HG02973 (cell line): ENCODE measurements around the gene DLG2.

Experiments
- ATAC-seq: cut with Tn5 transposase; IDR thresholded peaks from one replicate; pipeline ENCODE4 v1.9.1; 2021; ENCODE audit warnings: moderate library complexity; ENCODE audit not compliant: unreplicated experiment

DLG2 gene

GRCh38 chr11:84929738-84930137 lies 697.4 kb downstream of the DLG2 start:
- no peak for ATAC-seq

DNA sequence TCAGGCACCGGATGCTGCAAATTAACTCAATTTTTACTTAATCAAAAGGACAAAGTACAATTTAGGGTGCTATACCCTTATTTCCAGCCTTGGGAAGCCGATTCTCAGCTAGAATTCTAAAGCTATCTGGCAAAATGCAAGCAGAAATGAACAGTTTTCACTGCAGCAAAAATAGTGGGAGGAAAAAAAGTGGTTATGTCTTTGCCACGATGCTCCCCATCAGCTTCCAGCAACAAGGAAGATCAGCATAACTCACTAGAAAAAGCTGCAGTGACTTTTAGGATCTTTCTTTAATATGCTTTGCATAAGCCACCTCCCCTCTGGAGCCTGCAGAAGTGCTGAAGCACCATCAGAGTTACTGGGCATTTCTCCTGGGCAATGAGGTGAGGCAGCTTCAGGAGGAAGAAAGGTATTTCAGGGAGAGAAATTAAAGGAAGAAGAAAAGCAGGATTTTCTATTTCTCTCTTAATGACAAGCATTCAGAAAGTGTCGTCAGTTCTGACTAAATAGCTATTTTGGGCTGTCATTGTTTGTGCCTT lies 702.9 kb downstream of the DLG2 start:
- ATAC-seq: no peak

- no peak for ATAC-seq
Measured at GRCh38 chr11:84923489-84923888, 703.7 kb downstream of the DLG2 start.

- ATAC-seq: no peak
Measured at GRCh38 chr11:84922836-84923235, 704.3 kb downstream of the DLG2 start.

GRCh38 chr11:84922212-84922805 lies 704.8 kb downstream of the DLG2 start:
- no peak for ATAC-seq

GRCh38 chr11:84914511-84914910 lies 712.6 kb downstream of the DLG2 start:
- no peak for ATAC-seq

DNA sequence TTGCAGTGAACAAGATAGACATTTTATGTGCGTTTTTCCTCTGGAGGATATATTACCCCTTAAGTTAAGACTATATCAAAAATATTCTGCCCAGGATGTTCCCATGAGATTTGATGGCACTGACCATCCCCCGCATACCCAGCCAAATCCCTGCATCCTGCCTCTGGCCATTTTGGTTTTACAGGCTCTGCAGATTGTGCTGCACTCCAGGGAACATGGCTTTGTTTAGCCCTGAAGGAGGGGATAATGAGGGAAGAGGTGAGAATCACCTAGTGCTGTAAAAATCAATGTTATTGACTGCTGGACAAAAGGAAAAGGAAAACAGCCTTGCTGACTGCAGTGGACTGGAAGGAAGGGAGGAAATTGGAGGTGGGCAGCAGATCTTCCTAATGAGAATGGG lies 717.4 kb downstream of the DLG2 start:
- ATAC-seq: no peak

GRCh38 chr11:84906995-84907394 lies 720.1 kb downstream of the DLG2 start:
- no peak for ATAC-seq

GRCh38 chr11:84905411-84905810 lies 721.7 kb downstream of the DLG2 start:
- no peak for ATAC-seq

DNA sequence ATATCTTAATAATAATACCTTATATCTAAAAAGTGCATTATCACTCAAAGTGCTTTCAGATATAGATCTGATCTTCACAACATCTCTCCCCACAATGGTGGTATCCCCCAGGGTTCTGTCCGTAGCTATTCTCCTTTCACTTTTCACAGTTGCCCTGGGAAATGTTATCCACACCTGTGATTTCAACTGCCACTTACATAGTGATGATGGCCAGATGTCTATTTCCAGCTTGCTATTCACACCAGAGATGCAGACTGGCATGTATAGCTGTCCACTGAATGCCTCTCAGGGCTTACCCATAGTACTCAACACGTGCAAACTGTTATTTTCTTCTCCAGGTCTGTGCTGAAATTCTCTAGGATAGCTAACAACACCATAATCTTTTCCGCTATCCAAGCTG lies 724.7 kb downstream of the DLG2 start:
- ATAC-seq: no peak

DNA sequence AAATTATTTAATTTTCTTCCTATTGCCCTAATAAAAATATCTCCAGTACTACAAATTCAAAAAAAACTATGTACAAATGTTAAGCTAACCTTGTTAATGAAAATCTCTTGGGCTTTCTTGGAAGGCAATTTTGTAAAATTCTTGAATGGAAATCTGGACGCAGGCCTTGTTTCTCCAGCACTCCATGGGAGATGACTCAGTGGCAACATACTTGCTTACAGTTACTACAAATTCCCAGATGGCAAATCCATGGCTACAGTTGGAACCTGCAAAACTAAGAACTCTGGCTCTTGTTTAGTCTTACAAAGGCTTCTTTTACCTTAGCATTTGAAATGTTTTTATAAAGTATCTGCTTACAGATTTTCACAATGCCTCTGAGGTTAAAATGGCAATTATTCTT lies 725.2 kb downstream of the DLG2 start:
- ATAC-seq: no peak

GRCh38 chr11:84899740-84900139 lies 727.4 kb downstream of the DLG2 start:
- peak; percentile 77 for ATAC-seq

GRCh38 chr11:84899134-84899533 lies 728.0 kb downstream of the DLG2 start:
- ATAC-seq: no peak

GRCh38 chr11:84894666-84895065 lies 732.5 kb downstream of the DLG2 start:
- ATAC-seq: no peak

DNA sequence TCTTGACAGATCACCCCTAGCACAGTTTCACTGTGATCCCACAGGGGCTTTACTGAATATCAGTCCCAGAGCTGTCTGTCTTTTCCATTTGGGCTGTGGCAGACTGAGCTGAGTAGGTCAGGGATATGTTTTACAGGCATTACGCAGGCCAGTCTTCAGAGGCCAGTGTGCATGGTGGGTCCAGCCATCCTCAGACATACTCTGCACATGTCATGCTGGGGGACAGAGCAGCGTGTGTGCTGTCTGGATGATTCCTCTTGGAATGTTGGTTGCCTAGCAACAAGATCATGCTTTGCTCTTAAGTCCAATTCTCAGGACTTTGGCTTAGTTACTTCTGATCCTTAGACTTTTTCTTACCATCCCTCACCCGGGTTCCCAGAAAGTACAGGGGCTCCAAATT lies 736.5 kb downstream of the DLG2 start:
- ATAC-seq: no peak

- ATAC-seq: no peak
Measured at GRCh38 chr11:84889556-84889955, 737.6 kb downstream of the DLG2 start.

- no peak for ATAC-seq
Measured at GRCh38 chr11:84887055-84887629, 740.0 kb downstream of the DLG2 start.

DNA sequence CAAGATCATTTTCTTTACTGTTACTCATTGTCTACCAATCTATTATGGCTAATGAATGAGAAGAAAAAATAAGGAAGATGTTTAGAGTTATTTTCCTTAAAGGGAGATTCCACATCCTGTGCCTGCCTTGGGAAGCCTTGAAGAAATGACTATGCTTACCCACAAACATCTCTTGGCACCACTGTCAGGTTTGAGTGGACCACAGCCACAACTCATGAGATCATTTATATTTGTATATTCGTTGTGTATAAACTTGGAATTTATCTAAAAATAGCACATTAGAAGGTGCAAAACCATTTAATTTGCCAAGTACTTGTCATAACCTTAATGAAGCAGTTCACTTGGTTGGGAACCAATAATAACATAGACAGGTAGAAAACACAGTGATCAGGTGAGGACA lies 740.8 kb downstream of the DLG2 start:
- no peak for ATAC-seq

GRCh38 chr11:84884836-84885235 lies 742.3 kb downstream of the DLG2 start:
- ATAC-seq: no peak

- no peak for ATAC-seq
Measured at GRCh38 chr11:84882056-84882455, 745.1 kb downstream of the DLG2 start.

DNA sequence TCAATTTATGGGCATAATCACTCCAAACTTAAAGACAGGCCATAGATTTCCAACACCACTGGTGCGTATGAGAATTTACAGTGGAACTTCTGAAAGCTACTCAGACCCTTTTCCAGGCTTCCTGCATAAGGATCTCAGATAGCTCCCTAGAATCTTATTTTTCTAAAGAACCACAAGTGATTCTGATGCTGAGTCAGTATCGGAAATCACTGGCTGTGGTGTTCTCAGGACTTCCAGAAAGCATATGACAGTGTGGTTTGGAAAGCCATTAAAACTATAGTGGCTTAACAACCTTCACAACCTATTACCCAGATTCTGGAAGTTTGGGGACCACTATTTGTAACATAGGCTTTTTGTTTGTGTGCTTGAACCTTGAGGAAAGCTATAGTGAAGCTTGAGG lies 756.0 kb downstream of the DLG2 start:
- no peak for ATAC-seq

- ATAC-seq: no peak
Measured at GRCh38 chr11:84870486-84870885, 756.7 kb downstream of the DLG2 start.

DNA sequence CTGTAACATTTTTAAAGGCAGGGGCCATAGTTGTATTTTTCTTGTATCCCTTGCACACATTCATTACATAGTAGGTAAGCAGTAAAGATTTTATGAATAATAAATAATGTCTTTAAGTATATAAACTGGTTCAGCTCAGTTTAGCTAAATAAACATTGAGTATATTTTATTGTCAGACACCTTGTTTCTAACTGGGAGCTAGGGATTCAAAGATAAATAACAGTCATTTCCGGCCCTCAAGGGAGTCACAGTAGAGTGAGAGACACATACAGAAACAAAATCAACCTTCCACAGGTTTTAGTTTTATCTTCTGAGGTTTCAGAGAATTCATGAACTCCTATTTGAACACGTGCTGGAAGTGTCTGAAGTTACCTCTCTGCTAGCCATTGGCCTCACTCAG lies 760.2 kb downstream of the DLG2 start:
- ATAC-seq: no peak
